Measurements from ENCODE around the gene PITPNM1.

DNA sequence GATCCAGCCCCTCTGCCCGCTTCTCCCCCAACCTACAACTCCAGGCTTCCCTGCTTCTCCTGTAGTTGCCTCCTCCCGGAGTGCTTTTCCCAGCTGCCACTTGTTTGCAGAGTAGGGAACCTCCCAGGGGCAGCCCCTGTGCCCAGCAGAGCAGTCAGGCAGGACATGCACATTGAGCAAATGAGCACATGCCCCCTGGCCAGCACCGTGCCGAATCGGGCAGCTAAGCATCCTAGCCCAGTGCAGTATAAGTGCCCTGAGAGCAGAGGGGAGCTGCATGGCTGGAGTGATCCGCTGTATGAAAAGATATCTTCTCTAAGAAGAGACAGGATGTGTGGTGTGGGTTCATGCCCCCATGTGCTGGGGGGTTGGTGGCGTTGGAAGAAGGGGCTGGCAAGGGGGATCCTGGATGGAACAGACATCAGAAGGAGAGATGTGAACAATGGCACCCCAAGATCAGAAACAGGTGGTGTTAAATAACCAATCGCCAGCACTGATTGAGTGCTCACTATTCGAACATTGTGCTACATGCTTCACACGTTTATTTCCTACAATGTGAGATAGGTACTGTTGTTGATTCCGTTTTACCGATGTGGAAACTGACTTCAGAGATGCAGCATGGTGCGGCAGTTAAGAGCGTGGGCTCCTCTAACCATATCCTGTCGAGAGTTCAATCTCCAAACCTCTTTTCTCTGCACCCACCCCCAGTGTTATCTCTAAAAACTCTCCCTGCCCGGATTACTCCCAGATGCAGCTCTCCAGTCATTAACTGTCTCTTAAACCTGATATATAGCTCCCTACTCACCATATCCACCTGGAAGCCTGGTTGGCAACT, 21.1 kb downstream of the PITPNM1 start:
- no peak for TF ChIP-seq POLR2A (IDR thresholded peaks at IDR 0.05)
- TF ChIP-seq, protein P1, sequence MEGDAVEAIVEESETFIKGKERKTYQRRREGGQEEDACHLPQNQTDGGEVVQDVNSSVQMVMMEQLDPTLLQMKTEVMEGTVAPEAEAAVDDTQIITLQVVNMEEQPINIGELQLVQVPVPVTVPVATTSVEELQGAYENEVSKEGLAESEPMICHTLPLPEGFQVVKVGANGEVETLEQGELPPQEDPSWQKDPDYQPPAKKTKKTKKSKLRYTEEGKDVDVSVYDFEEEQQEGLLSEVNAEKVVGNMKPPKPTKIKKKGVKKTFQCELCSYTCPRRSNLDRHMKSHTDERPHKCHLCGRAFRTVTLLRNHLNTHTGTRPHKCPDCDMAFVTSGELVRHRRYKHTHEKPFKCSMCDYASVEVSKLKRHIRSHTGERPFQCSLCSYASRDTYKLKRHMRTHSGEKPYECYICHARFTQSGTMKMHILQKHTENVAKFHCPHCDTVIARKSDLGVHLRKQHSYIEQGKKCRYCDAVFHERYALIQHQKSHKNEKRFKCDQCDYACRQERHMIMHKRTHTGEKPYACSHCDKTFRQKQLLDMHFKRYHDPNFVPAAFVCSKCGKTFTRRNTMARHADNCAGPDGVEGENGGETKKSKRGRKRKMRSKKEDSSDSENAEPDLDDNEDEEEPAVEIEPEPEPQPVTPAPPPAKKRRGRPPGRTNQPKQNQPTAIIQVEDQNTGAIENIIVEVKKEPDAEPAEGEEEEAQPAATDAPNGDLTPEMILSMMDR (IDR thresholded peaks at IDR 0.05): no peak
